Fibroblast of pulmonary artery (primary cell): ENCODE measurements around the gene PRKAR1B.

Source experiments
- DNase-seq: peaks from one replicate; pipeline ENCODE4 v3.0.0-alpha.2; 2010; ENCODE audit warnings: low read depth
- H3K4me3 ChIP-seq: replicated peaks from 2 replicates; pipeline ENCODE4 v1.5.1; 2011; ENCODE audit warnings: low read depth, mild to moderate bottlenecking, control low read depth, low read length, moderate library complexity
- TF ChIP-seq, protein P1 (sequence below): IDR thresholded peaks from 2 replicates; pipeline ENCODE4 v1.5.1; 2011; ENCODE audit warnings: mild to moderate bottlenecking, control low read depth, low read length, inconsistent platforms; ENCODE audit errors: missing control alignments

The PRKAR1B gene

DNA sequence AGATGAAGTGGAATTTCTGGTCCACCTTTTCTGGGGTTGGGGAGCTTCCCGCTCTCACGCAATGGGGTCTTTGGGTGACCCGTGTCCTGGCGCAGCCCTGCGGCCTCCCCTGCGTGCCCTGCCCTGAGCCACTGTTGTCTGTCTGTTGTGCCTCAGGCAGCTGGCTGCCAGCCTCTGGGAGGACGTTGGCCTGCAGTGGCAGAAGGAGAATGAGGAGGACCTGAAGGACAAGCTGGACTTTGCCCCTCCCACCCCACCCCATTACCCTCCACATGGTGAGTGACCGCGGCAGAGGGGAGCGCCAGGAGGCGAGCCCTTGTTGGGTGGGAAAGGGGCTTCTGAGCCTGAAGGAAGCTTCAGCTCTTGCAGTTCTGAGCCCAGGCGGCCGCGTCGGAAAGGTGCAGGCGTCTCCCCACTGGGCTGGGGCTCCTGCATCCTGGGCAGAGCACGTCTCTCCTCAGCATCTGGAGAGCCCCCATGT, 14.2 kb upstream of the PRKAR1B start:
- TF ChIP-seq, protein P1, sequence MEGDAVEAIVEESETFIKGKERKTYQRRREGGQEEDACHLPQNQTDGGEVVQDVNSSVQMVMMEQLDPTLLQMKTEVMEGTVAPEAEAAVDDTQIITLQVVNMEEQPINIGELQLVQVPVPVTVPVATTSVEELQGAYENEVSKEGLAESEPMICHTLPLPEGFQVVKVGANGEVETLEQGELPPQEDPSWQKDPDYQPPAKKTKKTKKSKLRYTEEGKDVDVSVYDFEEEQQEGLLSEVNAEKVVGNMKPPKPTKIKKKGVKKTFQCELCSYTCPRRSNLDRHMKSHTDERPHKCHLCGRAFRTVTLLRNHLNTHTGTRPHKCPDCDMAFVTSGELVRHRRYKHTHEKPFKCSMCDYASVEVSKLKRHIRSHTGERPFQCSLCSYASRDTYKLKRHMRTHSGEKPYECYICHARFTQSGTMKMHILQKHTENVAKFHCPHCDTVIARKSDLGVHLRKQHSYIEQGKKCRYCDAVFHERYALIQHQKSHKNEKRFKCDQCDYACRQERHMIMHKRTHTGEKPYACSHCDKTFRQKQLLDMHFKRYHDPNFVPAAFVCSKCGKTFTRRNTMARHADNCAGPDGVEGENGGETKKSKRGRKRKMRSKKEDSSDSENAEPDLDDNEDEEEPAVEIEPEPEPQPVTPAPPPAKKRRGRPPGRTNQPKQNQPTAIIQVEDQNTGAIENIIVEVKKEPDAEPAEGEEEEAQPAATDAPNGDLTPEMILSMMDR, result no peak
- DNase-seq, result no peak
- no peak overlapping the region for H3K4me3 ChIP-seq

DNA sequence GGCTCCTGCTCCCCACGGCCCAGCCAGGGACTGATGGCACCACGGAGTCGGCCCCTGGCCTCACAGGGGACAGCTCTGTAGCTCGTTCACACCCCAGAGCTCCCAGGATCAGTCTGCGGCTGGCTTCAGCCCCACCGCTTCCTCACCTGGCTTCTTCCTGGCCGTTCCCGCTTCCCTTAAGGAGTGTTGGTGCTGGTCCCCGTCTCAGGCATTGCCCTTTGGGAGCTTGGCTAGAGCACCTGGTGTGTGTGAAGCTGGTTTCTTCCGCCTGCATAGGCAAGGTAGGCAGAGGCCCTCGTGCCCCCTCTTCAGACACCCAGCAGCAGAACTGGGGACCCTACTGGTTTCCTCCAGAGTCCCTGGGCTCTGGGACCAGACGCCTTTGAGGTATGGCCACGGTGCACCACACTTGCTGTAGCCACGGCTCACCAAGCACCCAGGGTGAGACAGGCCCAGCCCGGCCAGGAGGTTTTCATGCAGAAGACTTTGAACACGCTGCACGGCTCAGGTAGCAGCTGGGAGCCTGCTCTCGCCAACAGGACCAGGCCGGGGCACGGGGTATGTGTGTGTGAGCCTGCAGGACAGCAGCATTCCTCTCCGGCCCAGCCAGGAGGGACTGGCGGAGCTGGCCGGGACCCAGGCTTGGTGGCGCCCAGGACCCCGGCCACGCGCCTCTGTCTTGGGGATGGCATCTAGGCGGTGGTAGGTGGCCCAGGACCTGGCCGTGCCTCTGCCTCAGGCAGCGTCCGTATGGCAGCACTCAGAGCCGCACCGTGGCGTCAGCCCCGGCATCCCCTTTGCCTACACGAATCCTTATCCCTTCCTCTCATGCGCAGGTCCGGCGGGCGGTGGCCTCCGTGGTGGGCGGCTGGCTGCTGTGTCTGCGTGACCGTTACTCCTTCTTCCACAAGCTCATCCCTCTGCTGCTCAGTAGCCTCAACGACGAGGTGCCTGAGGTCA, 13.2 kb upstream of the PRKAR1B start:
- TF ChIP-seq, protein P1, result no peak
- no peak overlapping the region for H3K4me3 ChIP-seq
- no peak for DNase-seq

DNA sequence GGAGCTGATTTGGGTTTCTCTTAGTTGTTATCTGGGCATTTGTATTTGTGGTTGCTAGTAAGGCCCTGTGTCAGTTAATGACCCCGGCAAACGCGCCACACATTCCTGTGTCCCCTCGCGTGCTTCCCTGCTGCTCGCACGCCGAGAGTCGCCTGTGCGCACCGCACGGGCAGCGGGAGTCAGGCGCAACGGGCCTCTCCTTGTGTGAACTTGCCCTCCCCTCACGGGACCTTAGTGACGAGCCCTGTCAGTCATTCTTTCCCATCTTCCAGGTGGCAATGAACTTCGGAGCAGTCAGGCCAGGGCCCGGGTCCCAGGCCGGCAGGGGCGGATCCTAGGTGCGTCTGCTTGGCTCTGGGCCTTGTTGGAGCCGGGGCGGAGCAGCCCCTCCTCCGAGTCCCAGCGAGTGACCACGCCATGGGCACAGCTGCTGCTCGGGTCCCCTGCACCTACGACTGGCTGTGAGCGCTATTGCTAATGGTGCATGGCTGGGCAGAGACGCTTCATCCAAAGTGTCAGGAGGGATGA, 12.4 kb upstream of the PRKAR1B start:
- TF ChIP-seq, protein P1, result no peak
- no peak overlapping the region for H3K4me3 ChIP-seq
- DNase-seq, result no peak

DNA sequence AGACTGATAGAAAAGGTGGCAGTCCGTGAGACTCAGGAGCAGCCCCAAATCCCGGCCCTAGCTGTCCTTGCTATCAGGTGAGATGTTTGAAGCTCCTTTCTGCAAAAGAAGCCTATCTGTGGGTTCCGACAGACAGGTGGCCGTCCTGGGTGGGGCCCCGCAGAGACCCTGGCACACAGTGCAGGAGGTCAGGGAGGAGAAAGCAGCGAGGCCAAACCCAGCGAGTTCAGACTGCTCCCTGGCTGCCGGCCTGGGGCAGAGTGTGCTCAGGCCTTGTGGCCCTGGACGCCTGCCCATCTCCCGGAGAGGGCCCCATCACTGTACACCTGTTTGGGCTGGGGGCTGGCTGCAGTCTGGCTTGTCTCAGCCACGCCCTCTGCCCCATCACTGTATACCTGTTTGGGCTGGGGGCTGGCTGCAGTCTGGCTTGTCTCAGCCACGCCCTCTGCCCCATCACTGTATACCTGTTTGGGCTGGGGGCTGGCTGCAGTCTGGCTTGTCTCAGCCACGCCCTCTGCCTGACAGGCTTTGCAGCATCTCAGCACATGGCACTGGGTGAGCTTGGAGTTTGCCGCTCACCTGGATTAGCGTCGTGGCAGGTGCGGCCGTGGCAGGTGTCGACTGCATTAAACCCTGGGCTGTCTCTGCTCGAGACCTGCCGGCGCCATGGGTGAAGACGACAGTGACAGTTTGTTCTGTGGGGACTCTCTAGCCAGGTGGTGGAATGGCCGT, 11.8 kb upstream of the PRKAR1B start:
- TF ChIP-seq, protein P1, result no peak
- no peak overlapping the region for H3K4me3 ChIP-seq
- DNase-seq, result no peak

DNA sequence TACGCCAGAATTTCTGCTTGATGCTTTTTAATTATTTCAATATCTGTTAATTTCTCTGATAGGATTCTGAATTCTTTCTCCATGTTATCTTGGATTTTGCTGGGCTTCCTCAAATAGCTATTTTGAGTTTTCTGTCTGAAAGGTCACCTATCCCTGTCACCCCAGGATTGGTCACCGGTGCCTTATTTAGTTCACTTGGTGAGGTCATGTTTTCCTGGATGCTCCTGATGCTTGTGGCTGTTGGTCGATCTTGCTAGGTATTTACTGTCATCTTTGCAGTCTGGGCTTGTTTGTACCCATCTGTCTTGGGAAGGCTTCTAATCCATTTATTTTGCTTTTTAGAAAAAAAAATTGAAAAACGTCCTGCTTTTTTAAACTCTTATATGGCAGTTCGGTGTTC, 11.2 kb upstream of the PRKAR1B start:
- TF ChIP-seq, protein P1, result no peak
- H3K4me3 ChIP-seq, result no peak overlapping the region
- no peak for DNase-seq

DNA sequence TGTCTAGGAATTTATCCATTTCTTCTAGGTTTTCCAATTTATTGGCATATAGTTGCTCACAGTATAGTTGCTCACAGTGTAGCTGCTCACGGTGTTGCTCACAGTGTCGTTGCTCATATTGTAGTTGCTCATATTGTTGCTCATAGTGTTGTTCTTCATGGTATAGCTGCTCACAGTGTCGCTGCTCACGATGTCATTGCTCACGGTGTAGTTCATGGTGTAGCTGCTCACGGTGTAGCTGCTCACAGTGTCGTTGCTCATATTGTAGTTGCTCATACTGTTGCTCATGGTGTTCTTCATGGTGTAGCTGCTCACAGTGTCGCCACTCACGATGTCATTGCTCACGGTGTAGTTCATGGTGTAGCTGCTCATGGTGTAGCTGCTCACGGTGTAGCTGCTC, 7.7 kb upstream of the PRKAR1B start:
- H3K4me3 ChIP-seq, result no peak overlapping the region
- DNase-seq, result no peak
- TF ChIP-seq, protein P1, result no peak
